OCI-LY1 (cell line): Measurements from ENCODE around the gene SLC9C2.

Experiments used
- CTCF ChIP-seq: fragments of 200-600 bp; sonication (generic), shearing (Covaris generic); IDR thresholded peaks from 2 replicates; pipeline ENCODE4 v1.5.1; 2017; ENCODE audit warnings: mild to moderate bottlenecking, antibody characterized with exemption, low read length, moderate library complexity, mixed read lengths
- EZH2 ChIP-seq: fragments of 200-600 bp; sonication (generic), shearing (Covaris generic); IDR thresholded peaks from 2 replicates; pipeline ENCODE4 v1.8.0; 2017; ENCODE audit warnings: borderline replicate concordance, mixed run types, mild to moderate bottlenecking, antibody characterized with exemption, low read length, moderate library complexity, mixed read lengths

DNA sequence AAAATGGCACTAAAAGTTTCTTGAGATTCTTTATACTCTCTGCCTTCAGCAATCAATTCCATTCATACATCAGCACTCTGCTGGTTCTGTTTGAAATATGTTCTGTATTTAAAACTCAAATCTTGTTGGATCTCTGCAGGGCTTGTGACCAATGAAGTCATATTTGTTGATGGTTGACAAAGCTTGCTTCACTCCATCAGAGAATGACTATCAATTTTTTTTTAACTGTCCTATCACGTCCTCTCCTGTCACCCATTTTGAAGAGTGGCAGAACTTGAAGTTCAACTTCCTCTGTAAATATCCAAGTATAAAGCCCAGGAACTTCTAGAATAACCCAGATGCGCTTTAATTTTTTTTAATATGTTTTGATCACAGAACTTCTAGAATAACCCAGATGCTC, 114.9 kb downstream of the SLC9C2 start:
- TF ChIP-seq CTCF (no peak), EZH2 (no peak)
